ENCODE results near the gene NPC1. TPM values are rescaled to one million over a fixed set of nuclear protein-coding genes. Genes with fewer than 3 reads are reported as not detected.
"Not testable (repeated sequence)": the region's sequence is repeated elsewhere in the genome, so short reads cannot be mapped to it uniquely, and the experiment has no call there.

NPC1 gene
- total and polyA plus RNA-seq, 3 experiments from 2014 or later: 33.9 to 40.9 (median 34.3) TPM

DNA sequence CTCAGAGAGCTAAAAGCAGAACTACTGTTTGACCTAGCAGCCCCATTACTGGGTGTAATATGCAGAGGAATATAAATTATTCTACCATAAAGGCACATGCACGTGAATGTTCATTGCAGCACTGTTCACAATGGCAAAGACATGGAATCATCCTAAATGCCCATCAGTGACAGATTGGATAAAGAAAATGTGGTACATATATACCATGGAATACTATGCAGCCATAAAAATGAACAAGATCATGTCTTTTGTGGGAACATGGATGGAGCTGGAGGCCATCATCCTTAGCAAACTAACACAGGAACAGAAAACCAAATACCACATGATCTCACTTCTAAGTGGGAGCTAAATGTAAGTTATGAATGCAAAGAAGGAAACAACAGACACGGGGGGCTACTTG is 75.4 kb downstream of the NPC1 start:
- Mint-ChIP-seq H3K36me3 (peaks cover 10 to 82% (median 15%) of the 10 kb centered on the region in 3 donors), H3K27ac (peak overlapping the region in 1 of 8 donors; percentile 56), H3K4me1 (peaks cover 29 to 53% (median 42%) of the 10 kb centered on the region in 3 donors)
- not testable (repeated sequence) for H3K27me3 ChIP-seq (ENCODE audit: insufficient read depth, low read length, poor library complexity, severe bottlenecking); DNase-seq; H3K27ac ChIP-seq (ENCODE audit: low read depth, low read length); H3K4me3 Mint-ChIP-seq; H3K27me3 Mint-ChIP-seq; H3K9me3 ChIP-seq (ENCODE audit: low read length); H3K9me3 Mint-ChIP-seq; H3K4me3 ChIP-seq (ENCODE audit: low read length)
- POLR2A ChIA-PET: interaction anchor here (0.6 kb wide), 1 partner anchor 912 kb away, joined by 3 read pairs; no protein-coding TSS in a partner anchor
- H3K36me3 ChIP-seq (ENCODE audit: insufficient read depth, low read length): peaks cover 17% of the 10 kb centered on the region
- CTCF ChIA-PET: interaction anchor here (1.3 to 1.7 kb wide), 3 partner anchors 12 to 75 kb away, joined by 3 to 6 read pairs (median 4); partner anchors contain the start of gene NPC1
- H3K4me1 ChIP-seq (ENCODE audit: insufficient read depth, low read length): peaks cover 11% of the 10 kb centered on the region

DNA sequence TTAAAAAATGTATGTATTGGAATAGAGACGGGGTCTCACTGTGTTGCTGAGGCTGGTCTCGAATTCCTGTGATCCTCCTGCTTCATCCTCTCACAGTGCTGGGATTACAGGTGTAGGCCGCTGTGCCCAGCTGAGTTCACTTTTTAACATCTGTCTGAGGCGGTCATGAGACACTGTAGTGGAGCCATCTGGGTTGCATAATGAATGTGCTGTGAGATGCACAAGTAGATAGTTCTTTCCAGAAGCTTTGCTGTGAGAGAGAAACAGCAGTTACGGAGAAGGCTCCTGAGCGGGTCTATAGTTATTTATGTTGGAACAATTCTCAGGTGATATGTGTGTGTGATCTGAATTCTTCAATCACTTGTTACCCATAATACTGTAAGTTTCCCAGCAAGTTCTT is 79.9 kb downstream of the NPC1 start:
- peak overlapping the region in 2 of 7 donors; percentile 20 to 45 for H3K4me3 Mint-ChIP-seq
- POLR2A ChIA-PET: no interaction called here
- H3K9me3 ChIP-seq (ENCODE audit: low read length): no peaks in the 10 kb centered on the region
- H3K4me3 ChIP-seq (ENCODE audit: low read length): no peak overlapping the region
- DNase-seq: no peak
- H3K4me1 ChIP-seq (ENCODE audit: insufficient read depth, low read length): peaks cover 32% of the 10 kb centered on the region
- no peaks in the 10 kb centered on the region for H3K27me3 Mint-ChIP-seq
- peaks cover 48 to 64% (median 62%) of the 10 kb centered on the region in 3 donors for H3K4me1 Mint-ChIP-seq
- H3K27ac Mint-ChIP-seq: peak overlapping the region in 1 of 8 donors; percentile 27
- H3K27ac ChIP-seq (ENCODE audit: low read depth, low read length): no peak overlapping the region
- H3K9me3 Mint-ChIP-seq: no peaks in the 10 kb centered on the region
- H3K36me3 Mint-ChIP-seq: peaks cover 14 to 58% (median 14%) of the 10 kb centered on the region in 3 donors
- H3K27me3 ChIP-seq (ENCODE audit: insufficient read depth, low read length, poor library complexity, severe bottlenecking): no peaks in the 10 kb centered on the region
- H3K36me3 ChIP-seq (ENCODE audit: insufficient read depth, low read length): peaks cover 17% of the 10 kb centered on the region
- CTCF ChIA-PET: interaction anchor here (1.0 to 3.3 kb wide), 2 partner anchors 9 to 79 kb away, joined by 3 to 20 read pairs; no protein-coding TSS in a partner anchor

DNA sequence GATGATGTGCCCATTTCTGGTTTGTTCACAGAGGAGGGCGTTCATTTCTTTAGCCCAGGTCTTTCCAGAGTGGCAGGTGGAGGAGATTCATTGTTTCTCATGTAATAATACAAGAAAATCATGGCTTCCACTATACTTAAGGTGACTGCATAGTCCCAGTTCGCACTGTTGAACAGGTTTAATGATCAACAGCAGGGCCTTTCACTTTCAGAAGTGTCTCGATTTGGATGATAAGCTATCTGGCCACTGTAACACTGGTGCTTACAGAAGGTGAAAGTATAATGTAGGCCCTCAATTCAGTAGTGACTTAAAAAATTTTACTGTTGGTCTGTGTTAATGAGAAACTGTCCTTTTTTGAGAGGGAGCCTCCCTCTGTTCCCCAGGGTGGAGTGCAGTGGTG is 81.6 kb downstream of the NPC1 start:
- Mint-ChIP-seq H3K4me3 (peak overlapping the region; percentile 86 to 98 (median 97)), H3K27ac (peak overlapping the region; percentile 80 to 96 (median 94)), H3K4me1 (peaks cover 50 to 62% (median 57%) of the 10 kb centered on the region in 3 donors), H3K36me3 (peaks cover 4 to 43% (median 6%) of the 10 kb centered on the region in 3 donors), H3K9me3 (no peaks in the 10 kb centered on the region), H3K27me3 (no peaks in the 10 kb centered on the region)
- ChIA-PET POLR2A (no interaction called here), CTCF (interaction anchor here (1.4 to 3.3 kb wide), 2 partner anchors 11 to 18 kb away, joined by 4 to 20 read pairs; no protein-coding TSS in a partner anchor)
- peaks cover 32% of the 10 kb centered on the region for H3K4me1 ChIP-seq (ENCODE audit: insufficient read depth, low read length)
- no peaks in the 10 kb centered on the region for H3K9me3 ChIP-seq (ENCODE audit: low read length)
- H3K36me3 ChIP-seq (ENCODE audit: insufficient read depth, low read length): peaks cover 17% of the 10 kb centered on the region
- H3K27me3 ChIP-seq (ENCODE audit: insufficient read depth, low read length, poor library complexity, severe bottlenecking): no peaks in the 10 kb centered on the region
- H3K4me3 ChIP-seq (ENCODE audit: low read length): peak overlapping the region; percentile 92
- DNase-seq: no peak
- H3K27ac ChIP-seq (ENCODE audit: low read depth, low read length): peak overlapping the region; percentile 85

DNA sequence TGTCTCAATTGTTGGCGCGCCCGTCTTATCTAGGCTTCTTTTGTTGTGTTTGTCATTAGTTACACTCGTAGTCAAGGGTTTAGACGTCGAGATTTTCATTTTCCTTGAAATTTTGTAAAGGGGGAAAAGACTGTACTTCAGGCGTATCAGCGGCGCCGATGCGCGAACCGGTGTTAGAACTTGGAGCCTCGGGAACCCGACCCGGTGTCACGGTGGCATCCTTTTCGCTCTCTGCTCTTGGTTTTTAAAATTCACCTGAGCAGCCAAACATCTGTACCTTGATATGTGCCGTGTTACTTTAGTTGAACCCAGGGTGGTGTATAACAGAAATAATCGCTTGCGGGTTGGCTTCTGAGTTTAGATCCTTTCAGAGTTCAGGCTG is 82.4 kb downstream of the NPC1 start:
- Histone ChIP-seq H3K27me3 (ENCODE audit: insufficient read depth, low read length, poor library complexity, severe bottlenecking) (no peaks in the 10 kb centered on the region), H3K9me3 (ENCODE audit: low read length) (no peaks in the 10 kb centered on the region), H3K4me3 (ENCODE audit: low read length) (peak overlapping the region; percentile 92), H3K36me3 (ENCODE audit: insufficient read depth, low read length) (peaks cover 17% of the 10 kb centered on the region), H3K27ac (ENCODE audit: low read depth, low read length) (peak overlapping the region; percentile 85), H3K4me1 (ENCODE audit: insufficient read depth, low read length) (peaks cover 35% of the 10 kb centered on the region)
- Mint-ChIP-seq H3K9me3 (no peaks in the 10 kb centered on the region), H3K36me3 (peaks cover 4 to 39% (median 6%) of the 10 kb centered on the region in 3 donors), H3K27me3 (no peaks in the 10 kb centered on the region), H3K4me1 (peaks cover 52 to 68% (median 62%) of the 10 kb centered on the region in 3 donors), H3K27ac (peak overlapping the region; percentile 80 to 96 (median 94)), H3K4me3 (peak overlapping the region; percentile 86 to 98 (median 97))
- no peak for DNase-seq
- ChIA-PET POLR2A (interaction anchor here (0.6 to 1.0 kb wide), 2 partner anchors 50 to 82 kb away, joined by 3 to 4 read pairs; no protein-coding TSS in a partner anchor), CTCF (interaction anchor here (3.3 kb wide), 1 partner anchor 12 kb away, joined by 20 read pairs; no protein-coding TSS in a partner anchor)

DNA sequence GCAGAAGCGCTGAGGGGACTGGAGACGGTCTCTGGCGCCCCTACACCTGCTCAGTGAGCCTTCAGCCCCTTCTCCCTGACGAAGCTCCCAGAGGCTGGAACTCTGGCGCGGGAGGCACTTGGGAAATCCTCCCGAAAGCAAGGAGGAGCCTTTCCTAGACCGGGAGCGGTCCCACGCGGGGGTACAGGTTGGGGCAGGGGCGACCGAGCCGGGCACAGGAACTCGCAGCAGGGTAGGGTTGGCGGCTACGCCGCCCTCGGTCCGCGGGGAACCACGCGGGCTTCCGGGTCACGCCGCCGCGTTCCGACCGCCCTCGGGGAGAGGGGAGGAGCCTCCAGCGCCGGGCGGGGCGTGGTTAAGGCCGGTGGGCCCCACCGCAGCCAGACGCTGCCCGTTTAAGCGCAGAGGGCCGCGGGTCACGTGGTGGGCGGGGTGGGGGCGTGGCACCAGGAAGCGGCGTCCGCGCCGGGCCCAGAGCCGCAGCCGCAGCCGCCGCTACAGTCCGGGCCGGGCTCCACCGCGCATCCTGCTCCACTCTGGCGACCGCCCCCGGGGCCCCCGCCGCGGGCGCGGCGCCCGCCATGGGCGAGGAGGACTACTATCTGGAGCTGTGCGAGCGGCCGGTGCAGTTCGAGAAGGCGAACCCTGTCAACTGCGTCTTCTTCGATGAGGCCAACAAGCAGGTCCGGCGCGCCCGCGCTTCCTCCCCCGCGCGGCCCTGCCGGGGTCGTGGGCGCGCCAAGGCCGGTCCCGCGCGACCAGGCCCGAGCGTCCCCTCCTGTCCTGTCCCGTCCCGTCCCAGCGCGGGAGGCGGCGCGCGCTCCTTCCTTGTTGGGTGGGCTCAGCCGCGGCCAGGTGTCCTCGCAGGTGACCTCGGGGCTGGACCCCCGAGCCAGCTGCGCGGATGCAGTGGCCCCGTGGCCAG is 83.0 kb downstream of the NPC1 start, which contains the start of gene RMC1:
Gene RMC1, plus strand, starts transcription at position 474 of the 925 bp plus-strand sequence. Its CDS starts 108 bp downstream, at position 582.
- POLR2A ChIA-PET: interaction anchor here (0.6 to 1.0 kb wide), 2 partner anchors 49 to 82 kb away, joined by 3 to 4 read pairs; no protein-coding TSS in a partner anchor
- Mint-ChIP-seq H3K4me3 (peak within 1 kb of the TSS; percentile 86 to 98 (median 97)), H3K4me1 (peaks cover 53 to 66% (median 60%) of the 10 kb centered on the region in 3 donors), H3K36me3 (peaks cover 4 to 33% (median 5%) of the 10 kb centered on the region in 3 donors), H3K9me3 (no peaks in the 10 kb centered on the region), H3K27me3 (no peaks in the 10 kb centered on the region), H3K27ac (peak within 1 kb of the TSS; percentile 91 to 96 (median 94))
- CTCF ChIA-PET: interaction anchor here (0.7 to 3.3 kb wide), 2 partner anchors 13 kb away, joined by 4 to 20 read pairs; no protein-coding TSS in a partner anchor
- peak; percentile 94 to 97 (median 97) for DNase-seq
- Histone ChIP-seq H3K4me1 (ENCODE audit: insufficient read depth, low read length) (peaks cover 40% of the 10 kb centered on the region), H3K4me3 (ENCODE audit: low read length) (peak within 1 kb of the TSS; percentile 92), H3K27ac (ENCODE audit: low read depth, low read length) (peak within 1 kb of the TSS; percentile 85), H3K27me3 (ENCODE audit: insufficient read depth, low read length, poor library complexity, severe bottlenecking) (no peaks in the 10 kb centered on the region), H3K9me3 (ENCODE audit: low read length) (no peaks in the 10 kb centered on the region), H3K36me3 (ENCODE audit: insufficient read depth, low read length) (peaks cover 11% of the 10 kb centered on the region)

DNA sequence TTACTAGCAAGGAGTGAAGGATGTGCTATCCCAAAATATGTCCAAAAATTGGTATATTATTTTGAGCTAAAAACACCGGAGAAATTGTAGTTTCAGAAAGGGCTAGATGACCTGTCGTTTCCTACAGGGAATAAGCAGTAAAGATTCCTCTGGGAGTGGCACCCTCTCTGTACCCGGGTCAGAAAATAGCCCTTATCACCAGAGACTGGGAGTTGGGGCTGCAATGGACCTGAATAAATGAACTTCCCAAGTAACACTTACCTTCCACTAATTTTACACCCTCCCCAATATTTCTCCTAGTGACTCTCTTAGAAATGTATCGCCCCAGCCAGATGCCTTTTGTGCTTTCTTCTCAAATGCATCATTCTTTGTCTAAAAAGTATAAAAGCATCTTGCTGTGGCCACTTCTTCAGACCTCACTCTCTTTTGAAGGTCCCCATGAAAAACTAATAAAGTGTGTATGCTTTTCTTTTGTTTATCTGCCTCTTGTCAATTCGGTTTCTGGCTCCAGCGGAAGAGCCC is 83.7 kb downstream of the NPC1 start:
- peaks cover 40% of the 10 kb centered on the region for H3K4me1 ChIP-seq (ENCODE audit: insufficient read depth, low read length)
- ChIA-PET CTCF (no interaction called here), POLR2A (no interaction called here)
- no peaks in the 10 kb centered on the region for H3K9me3 Mint-ChIP-seq
- no peak for DNase-seq
- no peaks in the 10 kb centered on the region for H3K27me3 ChIP-seq (ENCODE audit: insufficient read depth, low read length, poor library complexity, severe bottlenecking)
- H3K27ac ChIP-seq (ENCODE audit: low read depth, low read length): peak overlapping the region; percentile 85
- peak overlapping the region; percentile 80 to 95 (median 92) for H3K27ac Mint-ChIP-seq
- H3K36me3 ChIP-seq (ENCODE audit: insufficient read depth, low read length): peaks cover 5% of the 10 kb centered on the region
- no peaks in the 10 kb centered on the region for H3K9me3 ChIP-seq (ENCODE audit: low read length)
- peak overlapping the region; percentile 78 to 98 (median 86) for H3K4me3 Mint-ChIP-seq
- no peaks in the 10 kb centered on the region for H3K27me3 Mint-ChIP-seq
- peaks cover 2 to 26% (median 4%) of the 10 kb centered on the region in 3 donors for H3K36me3 Mint-ChIP-seq
- peak overlapping the region; percentile 92 for H3K4me3 ChIP-seq (ENCODE audit: low read length)
- peaks cover 45 to 58% (median 52%) of the 10 kb centered on the region in 3 donors for H3K4me1 Mint-ChIP-seq

DNA sequence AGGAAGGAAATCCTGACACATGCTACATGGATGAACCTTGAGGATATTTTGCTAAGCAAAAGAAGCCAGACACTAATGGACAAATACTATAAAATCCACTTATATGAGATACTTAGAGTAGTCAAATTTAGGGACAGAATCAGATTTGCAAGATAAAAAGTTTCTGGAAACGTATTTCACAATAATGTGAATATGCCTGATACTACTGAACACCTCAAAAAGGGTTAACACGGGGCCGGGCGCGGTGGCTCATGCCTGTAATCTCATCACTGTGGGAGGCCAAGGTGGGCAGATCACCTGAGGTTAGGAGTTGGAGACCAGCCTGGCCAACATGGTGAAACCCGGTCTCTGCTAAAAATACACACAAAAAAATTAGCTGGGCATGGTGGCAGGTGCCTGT is 84.7 kb downstream of the NPC1 start:
- no peak for DNase-seq
- POLR2A ChIA-PET: no interaction called here
- CTCF ChIA-PET: interaction anchor here (1.2 to 1.7 kb wide), 4 partner anchors 9 to 201 kb away, joined by 3 to 5 read pairs (median 4); no protein-coding TSS in a partner anchor
- H3K4me3 Mint-ChIP-seq: peak overlapping the region in 4 of 7 donors; percentile 28 to 75 (median 36)
- Histone ChIP-seq H3K9me3 (ENCODE audit: low read length) (no peaks in the 10 kb centered on the region), H3K27me3 (ENCODE audit: insufficient read depth, low read length, poor library complexity, severe bottlenecking) (no peaks in the 10 kb centered on the region), H3K4me3 (ENCODE audit: low read length) (no peak overlapping the region), H3K4me1 (ENCODE audit: insufficient read depth, low read length) (peaks cover 40% of the 10 kb centered on the region), H3K27ac (ENCODE audit: low read depth, low read length) (no peak overlapping the region), H3K36me3 (ENCODE audit: insufficient read depth, low read length) (peaks cover 4% of the 10 kb centered on the region)
- peak overlapping the region in 1 of 8 donors; percentile 93 for H3K27ac Mint-ChIP-seq
- H3K36me3 Mint-ChIP-seq: peaks cover 0 to 17% (median 4%) of the 10 kb centered on the region in 3 donors
- H3K4me1 Mint-ChIP-seq: peaks cover 37 to 49% (median 44%) of the 10 kb centered on the region in 3 donors
- H3K27me3 Mint-ChIP-seq: no peaks in the 10 kb centered on the region
- H3K9me3 Mint-ChIP-seq: no peaks in the 10 kb centered on the region
